NCI-H1092 (cell line): ENCODE data around the gene CENPP.

ENCODE experiments used
- DNase-seq: peaks from one replicate; lab custom pipeline; 2025; lab: John Stamatoyannopoulos, UW

CENPP gene

DNA sequence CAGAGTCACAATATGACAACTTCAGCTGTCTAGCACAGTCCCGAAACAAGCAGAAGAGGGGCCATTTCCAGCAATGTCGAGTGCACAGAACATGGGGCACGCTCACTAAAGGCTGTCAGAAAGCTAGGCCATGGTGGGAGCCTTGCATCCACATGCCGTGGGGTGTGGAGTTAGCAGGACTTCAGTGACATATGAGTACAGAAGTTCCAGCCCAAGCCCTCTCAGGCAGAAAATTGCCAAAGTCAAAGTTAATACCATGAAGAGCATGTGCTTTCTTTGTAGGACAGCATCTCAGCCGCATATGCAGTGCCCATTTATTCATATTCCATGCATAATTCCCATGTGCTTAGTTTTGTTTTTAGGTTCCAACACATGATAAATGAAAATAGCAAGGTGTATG is 183.3 kb downstream of the CENPP start:
- no peak for DNase-seq

DNA sequence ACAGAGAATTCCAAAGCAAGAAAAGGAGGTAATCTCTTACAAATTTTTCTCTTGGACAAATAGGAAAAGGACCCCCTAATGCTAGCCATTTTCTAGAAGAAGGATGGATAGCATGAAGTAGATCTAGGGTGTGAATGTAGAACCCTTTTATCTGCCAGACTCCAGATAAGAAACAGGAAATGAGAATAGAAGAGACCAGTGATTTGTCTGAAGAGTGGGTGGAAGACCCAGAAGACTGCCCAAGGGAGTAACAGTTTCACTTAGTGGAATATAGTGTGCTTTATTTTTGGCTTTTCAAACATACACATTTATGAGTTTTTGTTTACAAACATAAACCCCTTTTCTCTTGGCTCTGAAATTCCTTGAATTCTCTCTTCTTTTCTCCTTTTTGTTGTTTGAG is 185.0 kb downstream of the CENPP start:
- no peak for DNase-seq

DNA sequence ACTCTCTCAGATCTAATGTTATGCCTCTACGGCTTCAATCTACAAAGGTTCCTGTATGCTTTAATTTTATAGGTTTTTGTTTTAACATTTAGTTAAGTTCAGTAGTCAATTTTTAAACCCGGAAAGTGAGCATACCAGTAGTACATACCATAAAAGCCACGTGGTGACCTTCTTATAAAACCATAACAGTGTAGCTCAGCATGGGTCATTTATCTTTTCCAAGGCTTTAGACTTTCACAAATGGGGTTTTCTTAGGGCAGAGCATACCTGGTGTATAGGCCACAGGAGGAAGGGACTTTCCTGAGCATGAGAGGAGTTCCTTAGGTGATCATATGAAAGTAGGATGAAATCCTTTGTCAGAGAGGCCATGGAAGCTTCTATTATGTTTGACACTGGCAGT is 186.9 kb downstream of the CENPP start:
- DNase-seq, result no peak

DNA sequence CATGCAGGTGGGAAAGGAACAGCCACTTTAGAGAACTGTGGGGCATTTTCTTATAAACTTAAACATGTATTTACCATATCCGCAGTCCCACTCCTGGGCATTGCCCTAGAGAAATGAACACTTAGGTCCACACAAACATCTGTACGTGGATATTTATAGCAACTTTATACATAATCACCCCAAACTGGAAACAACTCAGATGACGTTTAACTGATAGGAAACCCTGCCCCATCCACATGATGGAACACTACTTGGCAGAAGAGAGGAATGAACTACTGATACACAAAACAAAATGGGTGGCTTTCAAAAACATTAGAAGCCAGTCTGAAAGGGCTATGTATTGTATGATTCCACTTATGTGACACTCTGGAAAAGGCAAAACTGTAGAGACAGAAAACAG is 187.6 kb downstream of the CENPP start:
- no peak for DNase-seq

DNA sequence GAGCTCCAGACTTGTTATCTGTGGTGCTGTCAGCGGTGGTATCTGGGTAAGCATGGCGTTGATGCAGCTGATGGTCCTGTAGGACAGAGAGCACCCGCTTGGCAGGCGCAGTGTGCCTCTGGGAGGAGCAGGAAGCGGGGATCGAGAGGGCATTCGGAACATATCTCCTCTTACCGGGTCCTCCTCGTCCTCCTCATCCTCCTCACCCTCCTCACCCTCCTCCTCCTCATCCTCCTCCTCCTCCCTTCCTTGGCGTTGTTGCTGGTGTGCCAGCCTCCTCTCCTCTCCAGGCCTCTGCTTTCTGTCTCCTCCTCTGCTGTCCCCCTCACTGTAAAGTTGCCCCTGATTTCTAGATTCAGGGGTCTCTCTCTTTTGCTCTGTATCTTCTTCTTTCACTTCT is 188.9 kb downstream of the CENPP start:
- no peak for DNase-seq

DNA sequence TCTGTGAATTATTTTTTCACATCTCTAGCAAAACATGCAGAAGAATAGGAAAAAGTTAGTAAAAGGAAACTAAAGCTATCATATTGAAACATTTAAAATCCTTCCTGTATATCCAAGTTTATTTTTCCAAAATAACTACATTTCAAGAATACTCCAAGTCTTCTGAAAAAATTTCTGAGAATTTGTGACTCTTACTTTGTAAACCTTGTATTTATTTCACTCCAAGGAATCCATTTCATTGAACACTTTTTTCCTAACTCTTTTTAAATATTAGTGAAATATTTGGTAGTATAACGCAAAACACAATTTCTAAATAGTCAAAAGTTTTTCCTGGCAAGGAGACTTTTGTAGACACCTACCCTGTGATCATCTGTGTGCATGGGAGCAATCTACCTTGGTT is 190.8 kb downstream of the CENPP start:
- DNase-seq, result no peak

DNA sequence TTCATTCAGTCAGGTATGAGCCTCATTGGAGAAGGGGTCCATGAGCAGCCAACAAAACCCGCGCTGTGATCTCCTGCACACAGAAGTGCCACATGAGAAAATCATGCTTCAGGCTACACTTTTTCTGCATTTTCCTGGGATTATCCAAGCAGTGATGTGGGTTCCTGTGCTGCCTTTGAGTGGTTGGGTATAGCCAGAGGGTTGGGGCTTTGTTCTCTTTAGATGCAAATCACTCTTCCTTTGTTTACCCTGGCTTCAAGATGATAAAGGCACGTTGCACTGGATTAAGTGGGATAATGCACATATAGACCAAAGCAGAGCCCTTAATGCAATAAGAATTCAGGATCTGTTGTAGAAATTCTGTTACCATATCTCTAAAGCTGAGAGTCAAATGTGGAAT is 191.3 kb downstream of the CENPP start:
- DNase-seq, result no peak

DNA sequence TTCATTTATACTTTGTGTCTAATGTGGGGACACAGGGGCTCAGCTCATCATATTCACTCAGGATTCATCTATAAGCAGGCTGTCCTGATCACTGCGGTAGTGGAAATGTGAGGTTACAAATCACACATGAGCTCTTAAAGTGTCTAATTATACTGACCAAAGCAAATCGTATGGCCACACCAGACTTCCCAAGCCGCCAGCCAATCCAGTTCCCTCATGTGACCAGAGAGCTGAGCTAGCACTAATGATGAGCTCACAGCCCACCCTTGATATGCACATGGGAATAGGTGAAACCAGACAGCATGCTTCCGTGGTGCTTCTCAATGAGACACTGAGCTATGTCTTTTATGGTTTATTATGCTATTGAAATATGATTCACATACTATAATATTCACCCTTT is 192.4 kb downstream of the CENPP start:
- DNase-seq, result no peak

DNA sequence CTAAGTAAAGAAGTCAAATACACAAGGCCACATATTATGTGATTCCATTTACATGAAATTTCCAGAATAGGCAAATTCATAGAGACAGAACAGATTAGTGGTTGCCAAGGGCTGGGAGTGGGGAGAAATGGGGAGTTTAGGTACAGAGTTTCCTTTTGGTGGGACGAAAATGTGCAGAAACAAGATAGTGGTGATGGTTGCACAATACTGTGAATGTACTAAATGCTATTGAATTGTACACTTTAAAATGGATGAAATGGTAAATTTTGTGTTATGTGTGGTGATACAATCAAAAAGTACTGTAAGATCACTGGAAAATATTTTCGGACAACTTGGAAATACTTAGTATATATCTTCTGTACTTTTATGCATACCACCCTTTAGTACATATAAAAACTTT is 195.1 kb downstream of the CENPP start:
- no peak for DNase-seq

DNA sequence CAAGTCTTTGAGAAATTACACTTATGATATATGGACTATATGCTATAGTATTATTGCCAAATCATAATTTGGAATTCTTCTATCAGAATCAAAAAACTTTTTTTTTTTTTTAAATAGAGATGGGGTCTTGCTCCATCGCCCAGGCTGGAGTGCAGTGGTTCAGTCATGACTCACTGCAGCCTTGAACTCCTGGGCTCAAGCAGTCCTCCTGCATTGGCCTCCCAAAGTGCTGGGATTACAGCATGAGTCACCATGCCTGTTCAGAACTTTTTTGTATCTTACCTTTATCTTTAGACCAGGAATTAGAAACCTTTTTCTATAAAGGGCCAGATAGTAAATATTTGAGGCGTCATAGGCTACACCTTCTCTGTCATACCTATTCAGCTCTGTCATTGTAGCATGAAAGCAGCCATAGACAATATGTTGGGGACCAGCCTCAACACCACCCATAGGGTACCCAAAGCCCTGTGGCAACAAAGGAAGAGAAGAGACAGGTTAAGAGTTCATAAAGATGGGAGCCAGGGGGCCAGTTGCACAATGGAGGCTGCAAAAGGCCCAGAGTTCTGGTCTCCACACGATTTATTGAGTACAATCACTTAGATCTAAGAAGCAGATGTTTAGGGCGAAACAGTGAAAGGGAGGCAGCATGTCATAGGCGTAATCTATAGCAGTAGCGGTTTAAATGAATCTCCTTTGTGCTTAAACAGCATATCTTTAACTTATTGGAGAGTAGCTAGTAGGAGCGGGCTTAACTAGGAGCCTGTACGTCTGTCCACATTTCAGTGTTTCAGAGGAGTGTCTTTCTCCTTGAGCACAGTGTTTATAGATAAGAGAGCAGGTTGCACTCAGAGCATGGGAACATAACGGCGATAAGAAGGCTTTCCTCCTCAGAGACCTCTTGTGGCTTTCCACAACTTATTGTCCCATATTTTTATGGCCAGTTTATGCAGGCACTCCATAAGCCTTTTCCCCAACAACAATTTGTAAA is 197.5 kb downstream of the CENPP start:
- DNase-seq, result no peak

DNA sequence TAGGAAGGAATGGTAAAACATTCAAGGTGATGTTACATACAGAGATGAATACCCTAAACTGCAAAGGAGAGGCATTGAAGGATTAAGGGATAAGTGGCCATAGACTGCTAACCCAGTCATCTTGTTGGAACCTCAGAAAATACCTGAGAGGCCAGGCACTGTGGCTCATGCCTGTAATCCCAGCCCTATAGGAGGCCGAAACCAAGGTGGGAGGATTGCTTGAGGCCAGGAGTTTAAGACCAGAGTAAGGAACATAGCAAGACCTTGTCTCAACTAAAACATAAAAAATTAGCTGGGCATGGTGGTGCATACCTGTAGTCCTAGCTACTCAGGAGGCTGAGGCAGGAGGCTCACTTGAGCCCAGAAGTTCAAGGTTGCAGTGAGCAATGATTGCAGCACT is 199.1 kb downstream of the CENPP start:
- no peak for DNase-seq

DNA sequence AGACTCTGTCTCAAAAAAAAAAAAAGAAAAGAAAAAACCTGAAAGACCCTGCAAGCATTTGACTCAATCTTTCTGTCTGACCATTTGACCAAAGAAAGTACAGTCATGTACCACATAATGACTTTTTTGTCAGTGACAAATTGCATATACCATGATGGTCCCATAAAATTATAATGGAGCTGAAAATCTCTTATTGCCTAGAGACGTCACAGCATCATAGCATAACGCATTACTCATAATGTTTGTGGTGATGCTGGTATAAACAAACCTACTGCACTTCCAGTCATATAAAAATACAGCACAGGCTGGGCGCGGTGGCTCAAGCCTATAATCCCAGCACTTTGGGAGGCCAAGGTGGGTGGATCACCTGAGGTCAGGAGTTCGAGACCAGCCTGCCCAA is 199.6 kb downstream of the CENPP start:
- no peak for DNase-seq

DNA sequence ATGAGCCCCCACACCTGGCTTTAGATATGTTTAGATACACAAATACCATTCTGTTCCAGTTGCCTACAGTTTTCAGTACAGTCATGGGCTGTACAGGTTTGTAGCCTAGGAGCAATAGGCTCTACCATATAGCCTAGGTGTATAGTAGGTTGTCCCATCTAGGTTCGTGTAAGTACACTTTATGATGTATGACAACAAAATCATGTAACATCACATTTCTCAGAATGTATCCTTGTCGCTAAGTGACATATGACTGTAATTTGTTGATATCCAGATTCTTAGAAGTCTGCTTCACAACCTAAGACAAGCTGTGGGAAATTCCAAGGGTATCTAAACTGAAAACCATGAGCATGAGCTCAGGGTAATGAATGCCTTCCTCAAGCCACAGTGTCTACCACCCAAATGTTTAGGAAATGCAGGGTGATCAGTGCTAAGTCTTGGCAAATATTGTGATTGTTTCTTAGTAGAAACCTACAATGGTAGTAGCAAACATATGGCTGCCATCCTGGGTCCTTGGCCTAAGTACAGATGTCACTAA is 201.6 kb downstream of the CENPP start:
- DNase-seq, result no peak

DNA sequence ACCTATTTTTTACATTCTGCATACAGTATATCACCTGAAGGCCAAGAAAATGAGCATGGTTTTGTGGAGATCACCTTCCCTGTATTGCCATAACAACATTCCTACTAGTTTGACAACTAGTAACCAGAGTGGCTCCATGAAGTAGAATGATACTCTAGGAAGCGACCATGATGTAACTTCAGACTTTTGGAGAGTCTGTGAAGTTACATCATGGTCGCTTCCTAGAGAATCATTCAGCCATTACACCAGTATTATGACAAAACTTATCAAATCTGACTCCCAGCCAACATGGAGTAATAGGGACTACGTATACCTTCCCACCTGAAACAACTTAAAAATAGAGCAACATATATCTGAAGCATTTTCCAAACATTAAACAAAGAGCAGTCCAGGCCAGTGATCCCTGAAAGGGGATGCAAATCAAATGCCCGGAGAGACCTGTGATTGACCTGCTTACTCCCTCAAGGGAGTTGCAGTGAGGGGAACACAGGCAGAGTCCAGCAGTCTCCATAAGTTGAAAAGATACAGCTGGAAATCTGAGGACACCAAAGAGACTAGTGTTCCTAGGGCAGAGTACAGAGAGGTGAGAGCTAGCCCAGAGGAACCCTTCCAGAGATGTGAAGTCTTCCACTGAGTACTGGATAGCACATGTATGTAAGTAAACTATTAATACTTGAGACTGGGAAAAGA is 202.2 kb downstream of the CENPP start:
- DNase-seq, result no peak

DNA sequence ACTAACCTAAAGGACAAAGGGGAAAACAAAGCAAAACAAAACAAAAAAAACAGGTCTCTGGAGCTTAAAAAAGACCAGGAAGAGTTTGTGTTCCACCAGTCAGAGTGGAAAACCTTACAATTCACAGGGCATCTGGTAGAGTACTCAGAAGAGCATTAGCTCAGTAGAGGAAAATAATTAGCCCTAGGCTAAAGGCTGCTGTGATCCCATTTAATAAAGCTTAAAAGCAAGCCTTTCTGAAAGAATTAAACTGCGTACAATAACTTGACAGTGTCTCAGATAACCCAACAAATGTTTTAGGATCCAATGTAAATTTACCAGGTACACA is 202.7 kb downstream of the CENPP start:
- no peak for DNase-seq

DNA sequence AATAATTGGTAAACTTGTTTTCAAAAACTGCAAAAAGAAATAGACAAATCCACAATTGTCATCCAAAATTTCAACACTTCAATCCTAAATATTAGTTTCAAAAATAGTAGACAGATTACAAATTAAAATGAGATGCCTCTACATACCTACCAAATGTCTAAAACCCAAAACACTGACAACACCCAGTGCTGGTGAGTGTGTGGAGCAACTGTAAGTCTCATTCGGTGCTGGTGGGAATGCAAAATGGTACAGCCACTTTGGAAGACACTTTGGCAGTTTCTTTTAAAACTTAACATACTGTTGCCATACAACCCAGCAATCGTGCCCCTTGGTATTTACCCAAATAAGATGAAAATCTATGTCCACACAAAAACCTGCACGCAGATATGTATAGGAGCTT is 203.4 kb downstream of the CENPP start:
- no peak for DNase-seq

DNA sequence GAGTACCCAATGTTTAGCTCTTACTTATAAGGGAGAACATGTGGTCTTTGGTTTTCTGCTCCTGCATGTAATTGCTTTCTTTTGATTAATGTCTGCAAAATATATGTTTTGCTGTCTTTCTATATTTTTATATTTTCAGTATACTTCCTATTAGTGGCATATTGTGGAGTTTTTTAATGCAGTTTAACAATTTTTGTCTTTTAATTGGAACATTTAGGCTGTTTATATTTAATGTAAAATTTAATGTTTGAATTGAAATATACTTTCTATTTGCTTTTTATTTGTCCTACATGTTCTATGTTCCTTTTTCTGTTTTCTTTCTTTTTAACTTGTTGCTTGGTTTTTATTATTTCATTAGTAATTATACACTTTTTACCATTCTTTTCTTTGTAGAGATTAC is 205.1 kb downstream of the CENPP start:
- DNase-seq, result no peak

DNA sequence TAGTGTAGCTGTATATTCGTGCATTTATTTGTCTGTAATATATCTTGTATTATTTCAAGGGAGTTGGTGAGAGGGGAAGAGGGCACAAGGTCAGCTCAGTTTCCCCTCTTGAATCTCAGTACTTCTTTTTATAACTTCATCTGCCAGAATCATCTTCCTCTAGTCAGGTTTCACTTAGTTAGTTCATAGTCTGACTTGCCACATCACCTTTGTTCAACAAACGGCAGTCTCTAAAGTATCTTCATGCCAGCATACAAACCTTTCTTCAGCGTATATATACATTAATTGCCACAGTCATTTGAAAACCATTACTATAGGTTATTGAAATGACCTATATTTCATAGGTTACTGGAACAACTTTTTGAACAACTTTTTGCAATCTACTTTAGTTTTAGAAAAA is 208.5 kb downstream of the CENPP start:
- DNase-seq, result no peak

DNA sequence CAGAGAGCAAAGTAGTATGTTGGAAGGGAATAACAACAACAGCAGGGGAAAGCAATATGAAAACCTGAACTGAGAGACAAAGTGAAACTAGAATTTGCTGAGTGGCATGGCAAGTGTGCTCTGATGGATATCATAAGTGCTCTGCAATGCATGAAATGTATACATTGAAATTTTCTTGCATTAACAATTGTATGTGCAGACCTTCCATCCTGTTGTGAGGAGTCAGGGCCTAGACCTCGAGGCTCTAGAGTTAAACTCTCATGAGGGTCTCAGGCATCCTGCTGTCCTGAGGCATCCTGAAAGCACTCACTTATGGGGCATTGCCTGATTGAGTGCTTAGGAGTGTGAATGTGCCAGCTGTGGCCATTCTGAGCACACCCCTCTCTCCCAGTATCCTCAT is 208.9 kb downstream of the CENPP start:
- DNase-seq, result no peak

DNA sequence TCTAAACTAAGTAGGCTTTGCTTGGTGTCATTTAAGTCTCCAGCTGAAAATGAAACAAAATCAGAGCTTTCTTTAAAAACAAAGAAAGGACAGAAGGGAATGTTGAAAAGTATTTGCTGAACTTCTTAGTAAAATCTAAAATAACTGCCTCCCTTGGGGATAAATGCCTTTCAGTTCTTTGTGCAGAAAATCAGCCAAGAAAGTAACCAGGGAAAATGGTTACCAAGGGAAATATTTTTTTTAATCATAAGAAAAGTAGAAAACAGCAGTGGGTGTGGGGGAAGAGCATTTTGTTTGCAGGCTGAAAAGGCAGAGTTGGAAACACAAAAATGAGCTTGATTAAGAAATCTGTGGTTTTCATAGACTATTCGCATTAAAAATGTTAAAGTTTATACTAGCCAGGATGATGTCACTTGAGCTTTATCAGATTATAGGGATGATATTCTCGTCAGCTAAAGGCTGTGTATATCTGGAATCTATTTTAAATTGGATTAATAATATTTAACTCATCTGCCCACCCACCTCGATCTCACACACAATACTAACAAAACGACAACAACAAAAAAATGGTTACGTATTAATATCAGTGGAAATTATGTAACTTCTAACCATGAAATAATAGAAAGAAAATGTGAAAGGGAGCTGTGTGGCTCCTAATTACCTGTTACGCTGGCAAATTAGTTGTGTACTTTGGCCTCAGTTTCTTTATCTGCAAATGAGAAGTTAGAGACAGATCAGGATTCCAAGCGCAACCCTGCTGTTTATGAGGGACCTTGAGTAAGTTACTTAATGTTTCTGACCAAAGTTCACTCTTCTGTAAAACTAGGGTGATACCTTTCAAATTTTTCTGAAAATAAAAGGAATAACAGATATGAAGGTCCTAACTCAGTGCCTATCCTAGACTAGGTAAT is 210.4 kb downstream of the CENPP start, which contains the start of gene ECM2:
ECM2 (minus strand) TSS at position 51 of the 911 bp plus-strand sequence. CDS start 13,124 bp downstream, outside the sequence.
- DNase-seq, result no peak

DNA sequence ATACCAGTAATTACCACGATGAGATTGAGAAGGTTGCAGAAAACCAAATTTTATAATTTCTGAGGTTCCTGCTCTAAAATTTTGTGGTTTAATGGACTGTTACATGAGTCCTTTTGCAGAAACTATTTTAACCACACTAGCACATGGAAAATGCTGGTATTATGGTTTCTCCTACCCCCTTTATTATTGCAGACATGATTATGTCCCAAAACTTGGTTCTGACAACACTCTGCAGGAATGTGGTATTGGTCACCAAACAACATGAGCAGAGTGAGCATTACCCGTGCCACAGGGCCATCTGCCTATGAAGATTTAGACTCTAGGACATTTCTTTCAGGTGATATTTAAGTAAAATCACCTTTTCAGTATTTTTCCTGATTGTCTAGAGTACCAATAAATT is 212.8 kb downstream of the CENPP start:
- DNase-seq, result no peak

DNA sequence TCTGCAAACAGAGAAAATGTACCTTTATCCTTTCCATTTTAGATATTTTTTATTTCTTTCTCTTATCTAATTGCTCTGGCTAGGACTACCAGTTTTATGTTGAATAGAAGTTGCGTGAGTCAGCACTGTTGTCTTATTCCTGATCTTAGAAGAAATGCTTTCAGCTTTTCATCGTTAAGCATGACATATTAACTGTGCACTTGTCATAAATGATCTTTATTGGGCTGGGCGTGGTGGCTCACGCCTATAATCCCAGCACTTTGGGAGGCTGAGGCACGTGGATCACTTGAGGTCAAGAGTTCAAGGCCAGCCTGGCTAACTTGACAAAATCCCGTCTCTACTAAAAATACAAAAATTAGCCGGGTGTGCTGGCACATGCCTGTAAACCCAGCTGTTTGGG is 218.2 kb downstream of the CENPP start:
- no peak for DNase-seq
